Smooth muscle cell of the pulmonary artery (primary cell): Measurements from ENCODE around the gene ARHGEF12. TPM values are rescaled to one million over a fixed set of nuclear protein-coding genes. Genes with fewer than 3 reads are reported as not detected.

Experiments
- total RNA-seq: library from RNA; depleted of rRNA; stranded (reverse); fragments of >200 nt; gene quantifications from 2 replicates; pipeline ENCODE4 v1.2.3, GENCODE V29; 2014

The ARHGEF12 gene
- 105 and 126 TPM in 2 replicates for total RNA-seq

GRCh38 chr11:120335908-120336640 lies at the start of gene ARHGEF12:
Gene ARHGEF12 (plus strand): TSS chr11:120336413. CDS start chr11:120337244, 831 bp downstream.

GRCh38 chr11:120324932-120325810 lies 11.0 kb upstream of the ARHGEF12 start, which contains the start of gene TLCD5:
Gene TLCD5 (plus strand): TSS chr11:120325299. CDS start chr11:120327442, 2,143 bp downstream.

GRCh38 chr11:120511116-120511819 lies 175.1 kb downstream of the ARHGEF12 start, which contains the start of gene GRIK4:
Gene GRIK4 (plus strand): TSS chr11:120511748. CDS start chr11:120660319, 148,571 bp downstream.

Other genes starting within 250 kb of the ARHGEF12 start
- 0.20 and 0.33 TPM in 2 replicates for gene TRIM29, start 198.3 kb upstream of the ARHGEF12 start, total RNA-seq
- 17.3 and 26.0 TPM in 2 replicates for gene OAF, start 125.4 kb upstream of the ARHGEF12 start, total RNA-seq
- 0.03 and 0.07 TPM in 2 replicates for gene POU2F3, start 96.3 kb upstream of the ARHGEF12 start, total RNA-seq
- 8.6 and 11.6 TPM in 2 replicates for gene TLCD5, start 11.1 kb upstream of the ARHGEF12 start, total RNA-seq
- under 0.01 TPM in 1 of 2 replicates, not detected in the other for gene GRIK4, start 175.3 kb downstream of the ARHGEF12 start, total RNA-seq